ENCODE data around the gene PDZD4. TPM values are rescaled to one million over a fixed set of nuclear protein-coding genes. Genes with fewer than 3 reads are reported as not detected.

Gene PDZD4
- total RNA-seq, 1 donor from 2014 or later = 4.8 TPM

GRCh38 chrX:153814591-153815315, 15.6 kb downstream of the PDZD4 start:
- H3K27ac Mint-ChIP-seq = no peak overlapping the region
- TF ChIP-seq CTCF (IDR thresholded peaks at IDR 0.05; ENCODE audit: unreplicated experiment) = no peak
- H3K9me3 Mint-ChIP-seq (ENCODE audit: low read depth) = peaks cover 15% of the 10 kb centered on the region
- no peak for DNase-seq (ENCODE audit: low spot score, unreplicated experiment)
- peaks cover 5% of the 10 kb centered on the region for H3K27me3 Mint-ChIP-seq
- H3K36me3 Mint-ChIP-seq (ENCODE audit: insufficient read depth) = no peaks in the 10 kb centered on the region
- no peak overlapping the region for H3K4me3 Mint-ChIP-seq (ENCODE audit: low read depth)
- no peaks in the 10 kb centered on the region for H3K4me1 Mint-ChIP-seq (ENCODE audit: low read depth)

GRCh38 chrX:153813161-153813560, 17.2 kb downstream of the PDZD4 start:
- peaks cover 15% of the 10 kb centered on the region for H3K9me3 Mint-ChIP-seq (ENCODE audit: low read depth)
- H3K27ac Mint-ChIP-seq = no peak overlapping the region
- DNase-seq (ENCODE audit: low spot score, unreplicated experiment) = no peak
- no peaks in the 10 kb centered on the region for H3K36me3 Mint-ChIP-seq (ENCODE audit: insufficient read depth)
- no peaks in the 10 kb centered on the region for H3K4me1 Mint-ChIP-seq (ENCODE audit: low read depth)
- no peak for TF ChIP-seq CTCF (IDR thresholded peaks at IDR 0.05; ENCODE audit: unreplicated experiment)
- H3K27me3 Mint-ChIP-seq = peaks cover 5% of the 10 kb centered on the region
- H3K4me3 Mint-ChIP-seq (ENCODE audit: low read depth) = no peak overlapping the region

- no peak for TF ChIP-seq CTCF (IDR thresholded peaks at IDR 0.05; ENCODE audit: unreplicated experiment)
- DNase-seq (ENCODE audit: low spot score, unreplicated experiment) = no peak
- Mint-ChIP-seq H3K9me3 (ENCODE audit: low read depth) (peaks cover 15% of the 10 kb centered on the region), H3K36me3 (ENCODE audit: insufficient read depth) (no peaks in the 10 kb centered on the region), H3K27ac (no peak overlapping the region), H3K27me3 (peaks cover 5% of the 10 kb centered on the region), H3K4me3 (ENCODE audit: low read depth) (no peak overlapping the region), H3K4me1 (ENCODE audit: low read depth) (no peaks in the 10 kb centered on the region)
These were observed 18.1 kb downstream of the PDZD4 start for GRCh38 chrX:153812220-153812619.

- H3K36me3 Mint-ChIP-seq (ENCODE audit: insufficient read depth) = no peaks in the 10 kb centered on the region
- H3K27ac Mint-ChIP-seq = no peak overlapping the region
- peaks cover 4% of the 10 kb centered on the region for H3K27me3 Mint-ChIP-seq
- H3K9me3 Mint-ChIP-seq (ENCODE audit: low read depth) = peaks cover 7% of the 10 kb centered on the region
- no peak overlapping the region for H3K4me3 Mint-ChIP-seq (ENCODE audit: low read depth)
- no peaks in the 10 kb centered on the region for H3K4me1 Mint-ChIP-seq (ENCODE audit: low read depth)
- DNase-seq (ENCODE audit: low spot score, unreplicated experiment) = no peak
- no peak for TF ChIP-seq CTCF (IDR thresholded peaks at IDR 0.05; ENCODE audit: unreplicated experiment)
These were observed 22.4 kb downstream of the PDZD4 start for GRCh38 chrX:153807976-153808375.

GRCh38 chrX:153806999-153807575, 23.3 kb downstream of the PDZD4 start:
- H3K4me3 Mint-ChIP-seq (ENCODE audit: low read depth) = no peak overlapping the region
- peaks cover 2% of the 10 kb centered on the region for H3K27me3 Mint-ChIP-seq
- no peaks in the 10 kb centered on the region for H3K4me1 Mint-ChIP-seq (ENCODE audit: low read depth)
- peaks cover 7% of the 10 kb centered on the region for H3K9me3 Mint-ChIP-seq (ENCODE audit: low read depth)
- no peaks in the 10 kb centered on the region for H3K36me3 Mint-ChIP-seq (ENCODE audit: insufficient read depth)
- no peak for DNase-seq (ENCODE audit: low spot score, unreplicated experiment)
- H3K27ac Mint-ChIP-seq = no peak overlapping the region
- no peak for TF ChIP-seq CTCF (IDR thresholded peaks at IDR 0.05; ENCODE audit: unreplicated experiment)
